Transverse colon (tissue), 4 donors: Measurements from ENCODE around the gene RBM22. TPM values are rescaled to one million over a fixed set of nuclear protein-coding genes. Genes with fewer than 3 reads are reported as not detected.

Experiments used
- total RNA-seq, 4 donors: library from RNA; depleted of rRNA; stranded (reverse); fragments of >200 nt; gene quantifications; one replicate each; pipeline ENCODE4 v1.1.0, GENCODE V29; 2016

Gene RBM22
- total RNA-seq, 4 donors from 2014 or later: 22.1 to 40.6 (median 35.6) TPM

Other genes starting within 250 kb of the RBM22 start
- 100 to 1,000 TPM in 1 of 4 donors, 10 to 100 TPM in 3; 68.8 to 104 (median 96.4) TPM for gene NDST1, start 192.9 kb downstream of the RBM22 start, total RNA-seq
- gene SYNPO, start 60.4 kb downstream of the RBM22 start, total RNA-seq: 10 to 100 TPM; 15.5 to 89.4 (median 41.8) TPM
- not detected for gene MYOZ3, start 39.8 kb downstream of the RBM22 start, total RNA-seq
- gene DCTN4, start 58.0 kb upstream of the RBM22 start, total RNA-seq: 10 to 100 TPM; 23.2 to 55.3 (median 42.4) TPM
- gene SMIM3, start 77.7 kb upstream of the RBM22 start, total RNA-seq: 10 to 100 TPM; 19.1 to 22.4 (median 20.4) TPM
- under 1 TPM in 1 of 4 donors, not detected in 3; 0.82 TPM for gene IRGM, start 145.5 kb upstream of the RBM22 start, total RNA-seq
- 1 to 10 TPM; 1.4 to 4.8 (median 3.2) TPM for gene ZNF300, start 203.9 kb upstream of the RBM22 start, total RNA-seq